ENCODE measurements around the gene SUSD5. TPM values are rescaled to one million over a fixed set of nuclear protein-coding genes. Genes with fewer than 3 reads are reported as not detected.

The SUSD5 gene
- total RNA-seq, 6 experiments from 2014 or later: 0.33 to 0.74 (median 0.43) TPM

DNA sequence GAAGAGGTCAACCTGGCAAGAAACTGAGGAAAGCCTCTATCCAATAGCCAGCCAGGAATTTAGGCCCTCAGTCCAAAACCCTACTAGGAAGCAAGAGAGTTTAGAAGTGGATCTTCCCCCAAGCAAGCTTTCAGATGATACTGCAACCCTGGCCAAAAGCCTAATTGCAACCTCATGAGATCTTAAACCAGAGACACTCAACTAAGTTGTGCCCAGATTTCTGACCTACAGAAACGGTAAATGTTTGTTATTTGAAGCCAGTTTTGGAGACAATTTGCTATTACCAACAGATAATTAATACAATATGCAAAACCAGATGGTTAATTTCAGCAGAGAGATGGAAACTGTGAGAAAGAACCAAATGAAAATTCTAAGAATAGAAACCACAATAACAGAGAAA, 21.7 kb upstream of the SUSD5 start:
- TF ChIP-seq, protein P1, sequence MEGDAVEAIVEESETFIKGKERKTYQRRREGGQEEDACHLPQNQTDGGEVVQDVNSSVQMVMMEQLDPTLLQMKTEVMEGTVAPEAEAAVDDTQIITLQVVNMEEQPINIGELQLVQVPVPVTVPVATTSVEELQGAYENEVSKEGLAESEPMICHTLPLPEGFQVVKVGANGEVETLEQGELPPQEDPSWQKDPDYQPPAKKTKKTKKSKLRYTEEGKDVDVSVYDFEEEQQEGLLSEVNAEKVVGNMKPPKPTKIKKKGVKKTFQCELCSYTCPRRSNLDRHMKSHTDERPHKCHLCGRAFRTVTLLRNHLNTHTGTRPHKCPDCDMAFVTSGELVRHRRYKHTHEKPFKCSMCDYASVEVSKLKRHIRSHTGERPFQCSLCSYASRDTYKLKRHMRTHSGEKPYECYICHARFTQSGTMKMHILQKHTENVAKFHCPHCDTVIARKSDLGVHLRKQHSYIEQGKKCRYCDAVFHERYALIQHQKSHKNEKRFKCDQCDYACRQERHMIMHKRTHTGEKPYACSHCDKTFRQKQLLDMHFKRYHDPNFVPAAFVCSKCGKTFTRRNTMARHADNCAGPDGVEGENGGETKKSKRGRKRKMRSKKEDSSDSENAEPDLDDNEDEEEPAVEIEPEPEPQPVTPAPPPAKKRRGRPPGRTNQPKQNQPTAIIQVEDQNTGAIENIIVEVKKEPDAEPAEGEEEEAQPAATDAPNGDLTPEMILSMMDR (IDR thresholded peaks at IDR 0.05): no peak
- Mint-ChIP-seq H3K36me3 (ENCODE audit: low read depth) (no peaks in the 10 kb centered on the region), H3K9me3 (peaks cover 9% of the 10 kb centered on the region; the same call in 1 of the 2 replicates), H3K4me3 (no peak overlapping the region), H3K27me3 (ENCODE audit: insufficient read depth) (peaks cover 5% of the 10 kb centered on the region), H3K27ac (no peak overlapping the region), H3K4me1 (ENCODE audit: low read depth) (no peaks in the 10 kb centered on the region)
- no peak for DNase-seq

DNA sequence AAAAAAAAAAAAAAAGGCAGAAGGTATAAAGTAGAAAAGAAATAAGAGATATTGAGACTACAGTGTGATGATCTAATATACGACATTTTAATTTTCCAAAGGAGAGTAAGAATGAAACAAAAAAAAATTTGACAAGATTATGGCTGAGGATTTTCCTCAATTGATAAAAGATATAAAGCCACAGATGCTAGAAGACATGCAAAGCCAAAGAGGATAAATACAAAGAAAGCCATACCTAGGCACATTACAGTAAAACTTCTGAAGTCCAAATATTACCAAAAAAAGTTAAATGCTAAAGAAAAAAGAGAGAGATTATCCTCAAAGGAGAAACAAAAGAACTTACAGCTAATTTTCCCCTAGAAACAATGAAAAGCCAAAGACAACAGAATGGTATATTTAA, 20.3 kb upstream of the SUSD5 start:
- Mint-ChIP-seq H3K4me1 (ENCODE audit: low read depth) (no peaks in the 10 kb centered on the region), H3K9me3 (peaks cover 9% of the 10 kb centered on the region; the same call in 1 of the 2 replicates), H3K4me3 (no peak overlapping the region), H3K36me3 (ENCODE audit: low read depth) (no peaks in the 10 kb centered on the region), H3K27ac (no peak overlapping the region), H3K27me3 (ENCODE audit: insufficient read depth) (peaks cover 7% of the 10 kb centered on the region)
- TF ChIP-seq, protein P1 (IDR thresholded peaks at IDR 0.05): no peak
- DNase-seq: no peak

GRCh38 chr3:33237439-33237838, 18.8 kb upstream of the SUSD5 start:
- H3K27me3 Mint-ChIP-seq (ENCODE audit: insufficient read depth): peaks cover 8% of the 10 kb centered on the region
- no peaks in the 10 kb centered on the region for H3K4me1 Mint-ChIP-seq (ENCODE audit: low read depth)
- H3K27ac Mint-ChIP-seq: no peak overlapping the region
- no peaks in the 10 kb centered on the region for H3K36me3 Mint-ChIP-seq (ENCODE audit: low read depth)
- no peak overlapping the region for H3K4me3 Mint-ChIP-seq
- DNase-seq: no peak
- H3K9me3 Mint-ChIP-seq: peaks cover 9% of the 10 kb centered on the region; the same call in 1 of the 2 replicates
- TF ChIP-seq, protein P1 (IDR thresholded peaks at IDR 0.05): no peak

GRCh38 chr3:33236005-33236404, 17.4 kb upstream of the SUSD5 start:
- Mint-ChIP-seq H3K27ac (no peak overlapping the region), H3K36me3 (ENCODE audit: low read depth) (no peaks in the 10 kb centered on the region), H3K4me3 (no peak overlapping the region), H3K4me1 (ENCODE audit: low read depth) (peaks cover 5% of the 10 kb centered on the region), H3K27me3 (ENCODE audit: insufficient read depth) (peaks cover 5% of the 10 kb centered on the region), H3K9me3 (peaks cover 9% of the 10 kb centered on the region; the same call in 1 of the 2 replicates)
- TF ChIP-seq, protein P1 (IDR thresholded peaks at IDR 0.05): no peak
- DNase-seq: no peak

DNA sequence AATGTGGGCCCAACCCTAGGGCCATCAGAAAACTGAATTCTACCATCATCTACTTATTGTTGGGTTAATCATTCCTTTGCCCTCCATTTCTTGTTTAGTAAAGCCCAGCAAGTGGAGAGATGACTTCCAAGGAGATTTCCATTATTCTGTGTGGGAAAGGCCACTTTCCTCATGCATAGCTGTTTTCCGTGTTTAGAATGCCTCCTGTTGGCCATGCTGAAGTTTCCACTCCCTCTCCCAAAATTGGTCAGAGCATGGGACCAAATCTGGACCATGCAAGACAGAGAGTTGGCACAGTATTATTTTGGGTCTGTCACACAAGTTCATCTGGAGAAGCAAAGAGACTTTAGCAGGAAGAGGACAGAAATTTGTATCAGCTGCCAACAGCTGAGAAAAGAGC, 15.3 kb upstream of the SUSD5 start:
- no peaks in the 10 kb centered on the region for H3K36me3 Mint-ChIP-seq (ENCODE audit: low read depth)
- no peak for DNase-seq
- H3K27ac Mint-ChIP-seq: no peak overlapping the region

More for the DNA sequence above, 15.3 kb upstream of the SUSD5 start:
- peaks cover 5% of the 10 kb centered on the region; the same call in 1 of the 2 replicates for H3K9me3 Mint-ChIP-seq
- H3K4me1 Mint-ChIP-seq (ENCODE audit: low read depth): peaks cover 6% of the 10 kb centered on the region
- TF ChIP-seq, protein P1 (IDR thresholded peaks at IDR 0.05): peak; percentile 30; the same call in 1 of the 2 replicates
- H3K4me3 Mint-ChIP-seq: no peak overlapping the region
- peaks cover 5% of the 10 kb centered on the region for H3K27me3 Mint-ChIP-seq (ENCODE audit: insufficient read depth)

Measured in HFFc6 (cell line).